Raji (cell line): Measurements from ENCODE around the gene GABRB3.

Experiments used
- POLR2A ChIP-seq: IDR thresholded peaks from 2 replicates; pipeline ENCODE4 v1.6.1; 2011; ENCODE audit warnings: low read depth, low read length, control low read depth; ENCODE audit not compliant: insufficient read depth

The GABRB3 gene

GRCh38 chr15:26665957-26666791, 106.7 kb downstream of the GABRB3 start:
- no peak for TF ChIP-seq POLR2A

GRCh38 chr15:26662283-26662682, 110.6 kb downstream of the GABRB3 start:
- no peak for TF ChIP-seq POLR2A

DNA sequence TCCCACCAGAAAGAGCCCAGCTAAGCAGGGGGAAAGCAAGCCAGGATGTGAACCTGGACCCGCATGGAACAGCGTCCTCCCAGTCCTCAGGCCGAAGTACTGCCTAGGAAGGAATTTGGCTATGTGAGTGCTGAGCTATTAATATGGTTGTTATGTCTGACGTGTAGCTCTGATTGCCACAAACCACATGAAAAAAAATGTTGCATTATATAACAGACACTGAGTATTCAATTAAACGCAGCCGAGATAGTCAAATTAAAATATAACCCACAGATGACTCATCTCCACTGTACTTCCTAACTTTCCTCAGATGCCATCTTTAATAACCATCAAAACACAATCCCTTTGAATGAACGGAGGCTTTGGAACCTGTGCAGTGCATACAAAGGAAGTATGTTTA, 111.1 kb downstream of the GABRB3 start:
- TF ChIP-seq POLR2A = no peak

DNA sequence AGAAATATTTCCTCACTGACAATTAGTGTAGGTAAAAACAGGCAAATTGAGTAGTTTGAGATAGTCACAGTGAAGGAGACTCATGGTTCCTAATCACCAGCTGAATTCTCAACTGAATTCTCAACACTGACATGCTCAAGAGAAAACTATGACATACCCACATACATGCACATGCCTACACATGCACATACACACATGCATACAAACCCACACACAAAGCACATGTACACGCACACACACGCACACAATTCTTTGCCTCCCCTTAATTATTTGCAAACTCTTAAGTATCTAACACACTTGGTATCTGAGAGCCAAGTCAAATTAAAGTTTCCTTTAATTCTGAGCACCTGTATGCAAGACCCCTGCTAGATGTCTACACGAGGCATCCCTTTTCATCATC, 111.8 kb downstream of the GABRB3 start:
- TF ChIP-seq POLR2A = no peak

DNA sequence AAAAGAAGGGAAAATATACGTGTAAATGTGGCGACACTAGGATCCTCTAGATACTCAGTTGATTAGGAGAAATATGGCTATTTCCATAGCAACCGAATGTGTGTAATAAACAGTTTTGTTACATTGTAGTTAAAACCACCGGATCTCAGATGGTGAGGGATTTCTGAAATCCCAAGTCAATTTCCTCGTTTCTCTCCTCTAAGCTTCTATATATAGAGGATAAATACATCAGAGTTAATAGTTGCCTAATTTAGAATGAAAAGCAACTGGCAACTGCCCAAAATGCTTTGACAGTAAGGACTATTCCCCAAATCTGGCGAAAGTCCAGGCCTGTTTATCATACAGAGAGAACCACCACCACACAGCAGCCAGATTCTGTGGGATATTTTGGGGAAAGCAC, 112.6 kb downstream of the GABRB3 start:
- TF ChIP-seq POLR2A = no peak

- no peak for TF ChIP-seq POLR2A
These were observed 114.6 kb downstream of the GABRB3 start for GRCh38 chr15:26658290-26658689.

DNA sequence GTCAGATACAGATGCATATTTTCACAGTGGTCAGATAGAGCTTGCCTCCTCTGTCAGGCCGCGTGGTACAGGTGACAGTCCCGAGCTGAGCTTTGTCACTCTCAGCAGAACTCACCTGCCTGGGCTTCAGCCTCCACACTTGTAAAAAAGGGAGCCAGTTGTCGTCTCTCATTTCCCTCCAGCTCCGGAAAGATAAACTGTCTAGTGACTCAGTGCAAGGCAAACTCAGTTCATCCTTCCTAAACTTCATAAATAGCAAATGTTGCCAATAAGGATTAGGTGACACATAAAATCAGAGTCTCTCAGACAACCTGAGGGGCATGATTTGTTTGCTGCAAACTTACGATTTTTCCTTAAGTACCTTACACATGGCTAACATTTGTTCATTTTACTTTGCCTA, 116.8 kb downstream of the GABRB3 start:
- no peak for TF ChIP-seq POLR2A

GRCh38 chr15:26651909-26652308, 121.0 kb downstream of the GABRB3 start:
- no peak for TF ChIP-seq POLR2A

GRCh38 chr15:26648676-26649075, 124.2 kb downstream of the GABRB3 start:
- TF ChIP-seq POLR2A = no peak

DNA sequence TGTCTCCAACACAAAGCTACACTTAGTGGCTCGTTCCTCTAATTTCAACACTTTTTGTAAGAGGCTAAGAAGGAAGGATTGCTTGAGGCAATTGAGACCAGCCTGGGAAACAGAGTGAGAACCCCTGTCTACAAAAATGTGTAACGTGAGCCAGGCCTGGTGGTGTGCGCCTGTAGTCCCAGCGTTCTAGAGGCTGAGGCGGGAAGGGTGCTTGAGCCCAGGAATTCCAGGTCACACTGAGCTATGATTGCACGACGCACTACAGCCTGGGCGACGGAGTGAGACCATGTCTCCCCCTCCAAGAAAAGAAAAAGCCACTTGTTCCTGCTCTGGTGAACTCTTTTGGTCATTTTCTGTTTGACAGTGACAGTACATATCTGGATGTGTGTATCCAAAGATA, 127.9 kb downstream of the GABRB3 start:
- TF ChIP-seq POLR2A = no peak

DNA sequence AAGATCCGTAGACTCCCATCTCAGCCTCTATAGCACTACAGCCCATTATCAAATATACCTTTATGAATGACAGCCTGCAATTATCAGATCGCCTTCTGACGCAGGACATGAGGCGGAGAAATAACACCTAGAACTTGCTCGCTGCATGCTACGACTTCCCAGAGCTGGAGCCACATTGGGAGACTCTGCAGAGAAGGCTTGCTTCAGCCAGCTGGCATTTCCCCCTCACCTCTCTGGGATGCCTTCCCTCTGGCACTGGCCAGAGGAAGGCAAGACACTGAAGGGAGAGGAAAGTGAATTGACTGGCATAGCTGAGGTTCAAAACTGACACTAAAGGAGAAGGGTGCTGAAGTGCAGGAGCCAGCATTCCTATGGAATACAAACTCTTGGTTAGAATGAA, 131.7 kb downstream of the GABRB3 start:
- TF ChIP-seq POLR2A = no peak

DNA sequence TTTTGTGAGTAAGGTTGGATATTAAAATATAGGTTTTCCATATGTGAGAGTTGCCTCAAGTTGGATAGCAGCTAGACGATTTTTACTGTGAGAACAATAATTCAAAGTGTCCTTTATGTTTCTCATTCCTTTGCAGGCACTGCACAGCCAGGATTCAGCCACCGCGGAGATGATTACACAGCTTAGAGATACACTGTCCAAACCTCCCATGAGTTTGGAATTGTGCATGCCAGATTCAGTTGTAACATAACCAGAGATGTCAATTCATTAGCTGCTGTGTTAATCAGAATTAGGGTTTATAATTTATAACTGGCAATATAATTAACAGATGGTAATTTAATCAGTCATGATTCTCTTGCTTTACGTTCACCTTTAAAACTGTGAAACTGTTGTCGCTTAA, 132.3 kb downstream of the GABRB3 start:
- TF ChIP-seq POLR2A = no peak

GRCh38 chr15:26639966-26640365, 132.9 kb downstream of the GABRB3 start:
- TF ChIP-seq POLR2A = no peak

DNA sequence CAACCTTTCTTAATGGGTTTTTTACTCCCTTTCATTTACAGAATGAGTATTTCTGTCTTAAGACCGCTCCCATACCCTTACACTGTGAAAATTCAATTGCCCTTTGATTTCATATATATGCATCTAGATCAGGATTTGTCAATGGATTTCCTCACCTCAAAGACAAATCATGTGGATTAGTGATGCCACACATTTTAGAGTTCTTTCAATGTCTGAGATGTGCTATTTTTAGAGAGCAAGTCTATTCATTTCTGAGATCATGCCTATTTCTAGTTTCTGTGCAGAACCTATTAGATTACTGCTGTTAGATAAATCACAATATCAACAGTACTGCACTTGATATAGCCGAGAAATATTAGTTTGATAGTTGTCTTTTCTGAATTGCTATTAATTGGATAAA, 137.3 kb downstream of the GABRB3 start:
- no peak for TF ChIP-seq POLR2A

GRCh38 chr15:26635105-26635504, 137.8 kb downstream of the GABRB3 start:
- TF ChIP-seq POLR2A = no peak

DNA sequence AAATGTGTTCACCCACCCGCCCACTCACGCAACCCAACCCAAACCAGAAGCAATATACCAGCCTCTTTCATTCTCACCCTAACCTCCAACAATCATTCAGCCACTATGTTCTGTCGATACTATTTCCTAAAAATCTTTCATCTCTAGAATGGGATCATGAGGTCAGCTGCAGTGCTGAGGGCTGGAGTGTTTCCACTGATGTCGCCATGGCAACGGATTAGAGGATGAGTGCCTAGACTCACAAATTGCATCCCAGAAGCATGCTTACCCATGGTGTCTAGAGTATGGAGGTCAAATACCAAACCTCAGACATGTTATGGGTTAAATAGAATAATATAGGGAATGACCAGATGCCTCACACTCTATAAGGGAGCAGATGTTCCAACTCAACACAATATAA, 138.5 kb downstream of the GABRB3 start:
- no peak for TF ChIP-seq POLR2A

DNA sequence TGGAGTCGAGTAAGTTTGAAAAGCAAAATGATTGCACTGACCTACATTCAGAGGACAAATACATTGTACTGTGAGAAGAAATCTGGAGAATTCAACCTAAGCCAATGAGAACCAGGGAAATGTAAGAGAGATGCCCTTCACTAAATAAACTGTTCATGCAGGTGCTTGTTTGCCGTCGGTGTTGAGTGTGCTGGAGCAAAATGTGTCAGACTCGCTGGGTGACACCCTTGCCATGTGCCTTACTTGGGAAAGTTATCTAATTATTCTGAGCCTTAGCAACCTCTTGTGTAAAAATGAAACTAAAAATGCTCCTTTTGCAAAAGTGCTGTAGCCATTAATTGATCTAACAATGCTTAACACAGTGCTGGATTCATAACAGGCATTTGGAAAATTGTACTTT, 140.4 kb downstream of the GABRB3 start:
- TF ChIP-seq POLR2A = no peak
